ENCODE results near the gene NRIP1. TPM values are rescaled to one million over a fixed set of nuclear protein-coding genes. Genes with fewer than 3 reads are reported as not detected.

The NRIP1 gene
- total RNA-seq, 1 experiment from 2014 or later, result 29.6 TPM

- Histone ChIP-seq H3K27ac (ENCODE audit: low read depth, low read length) (no peak overlapping the region), H3K4me2 (ENCODE audit: low read length) (no peak overlapping the region), H2AFZ (ENCODE audit: low read depth, low read length, poor library complexity, severe bottlenecking) (no peak overlapping the region), H3K9ac (ENCODE audit: low read length) (no peak overlapping the region), H3K9me3 (ENCODE audit: control insufficient read depth in 1 of 2, insufficient read depth in 1 of 2, low read depth in 1 of 2, low read length in 2 of 2) (no peaks in the 10 kb centered on the region; a peak in 2 of 4 replicates), H3K36me3 (ENCODE audit: control insufficient read depth in 1 of 2, insufficient read depth in 2 of 2, low read length in 2 of 2) (no peaks in the 10 kb centered on the region), H3K4me1 (ENCODE audit: control insufficient read depth in 1 of 2, insufficient read depth in 2 of 2, low read length in 2 of 2) (peaks cover 0 to 6% of the 10 kb centered on the region in 2 experiments; a peak in 2 of 4 replicates), H3K4me3 (replicated peaks in 1 of 2; ENCODE audit: low read depth in 1 of 2, low read length in 2 of 2) (no peak overlapping the region), H4K20me1 (ENCODE audit: insufficient read depth) (no peaks in the 10 kb centered on the region), H3K27me3 (ENCODE audit: insufficient read depth, low read length) (no peaks in the 10 kb centered on the region), H3K79me2 (ENCODE audit: insufficient read depth, low read length) (no peaks in the 10 kb centered on the region), H3K9me2 (ENCODE audit: insufficient read depth) (no peaks in the 10 kb centered on the region)
- DNase-seq (ENCODE audit: low read depth, low spot score), result no peak
- CTCF ChIA-PET, result no interaction called here
- intact Hi-C loops (cut with micrococcal nuclease), result no loop called here
- BruUV-seq (replicated peaks), result no TSS peak
- RAD21 ChIA-PET (ENCODE audit: low non-redundant PET in 1 of 2, low total read pairs in 2 of 2, uncharacterized antibody in 2 of 2, unreplicated experiment in 2 of 2), result no interaction called here
- TF ChIP-seq EZH2 (IDR thresholded peaks at IDR 0.05), result no peak
- TF ChIP-seq EZH2phosphoT487 (IDR thresholded peaks at IDR 0.05; ENCODE audit: borderline replicate concordance), result no peak
- TF ChIP-seq SIN3A (IDR thresholded peaks at IDR 0.05; ENCODE audit: low read depth), result no peak
- no peak for TF ChIP-seq SP1 (IDR thresholded peaks at IDR 0.05; ENCODE audit: low read depth)
- TF ChIP-seq REST (IDR thresholded peaks at IDR 0.05; ENCODE audit: low read depth), result no peak
- TF ChIP-seq ZNF274 (IDR thresholded peaks at IDR 0.05; ENCODE audit: low read depth, low read length), result no peak
- TF ChIP-seq MAX (IDR thresholded peaks at IDR 0.05), result no peak
- no peak for TF ChIP-seq ELF1 (IDR thresholded peaks at IDR 0.05; ENCODE audit: borderline replicate concordance, low read depth)
- no peak for TF ChIP-seq ATF3 (IDR thresholded peaks at IDR 0.05)
- no peak for TF ChIP-seq CTCF (IDR thresholded peaks at IDR 0.05 in 2 of 3, conservative IDR thresholded peaks at IDR 0.05 in 1 of 3; ENCODE audit: borderline replicate concordance in 1 of 3, insufficient read depth in 1 of 3, low read depth in 2 of 3, low read length in 2 of 3)
- TF ChIP-seq POLR2AphosphoS5 (IDR thresholded peaks at IDR 0.05; ENCODE audit: low read depth, low read length), result no peak
- TF ChIP-seq CBX3 (IDR thresholded peaks at IDR 0.05; ENCODE audit: low read depth), result no peak
- TF ChIP-seq ZFX (IDR thresholded peaks at IDR 0.05), result no peak
- no peak for ATAC-seq
- POLR2A ChIA-PET, result no interaction called here
Measured at GRCh38 chr21:14916676-14917141, 148.1 kb downstream of the NRIP1 start.

All from HCT116 (cell line).